Uterus (tissue), 4 donors: ENCODE measurements around the gene HLA-DQA1. TPM values are rescaled to one million over a fixed set of nuclear protein-coding genes. Genes with fewer than 3 reads are reported as not detected.

Source experiments
- DNase-seq, 2 donors: peaks; one replicate each; pipeline ENCODE4 v3.0.0-alpha.2; 2019 to 2020
- H3K27ac ChIP-seq, 2 donors: fragments of 200-600 bp; sonication (generic); 1 replicate in 1 of 2; 2 replicates in 1 of 2; pipeline ENCODE4 v1.5.1; 2016 to 2018
- H3K27me3 ChIP-seq, 2 donors: fragments of 200-600 bp; sonication (generic); one replicate each; pipeline ENCODE4 v1.5.1; 2018 to 2019; ENCODE audit warnings: control low read depth in 1 of 2
- H3K36me3 ChIP-seq, 2 donors: fragments of 200-600 bp; sonication (generic); one replicate each; pipeline ENCODE4 v1.5.1; 2019; ENCODE audit warnings: control low read depth in 1 of 2
- H3K4me1 ChIP-seq, 2 donors: fragments of 200-600 bp; sonication (generic); one replicate each; pipeline ENCODE4 v1.5.1; 2018 to 2019; ENCODE audit warnings: control low read depth in 1 of 2
- H3K4me3 ChIP-seq, 2 donors: fragments of 200-600 bp; sonication (generic); 1 replicate in 1 of 2; 2 replicates in 1 of 2; pipeline ENCODE4 v1.5.1; 2018 to 2019; ENCODE audit warnings: mild to moderate bottlenecking in 1 of 2
- H3K9me3 ChIP-seq, 2 donors: fragments of 200-600 bp; sonication (generic); one replicate each; pipeline ENCODE4 v1.5.1; 2019; ENCODE audit warnings: control low read depth in 1 of 2
- CTCF ChIP-seq, 4 experiments: fragments of 200-600 bp in 2 of 4; fragments of 450-650 bp in 2 of 4; sonication (generic) in 2 of 4; IDR thresholded peaks; one replicate each; pipeline ENCODE4 v1.5.1; 2016 to 2019; ENCODE audit warnings: antibody characterized with exemption in 4 of 4, mild to moderate bottlenecking in 2 of 4, moderate library complexity in 1 of 4
- POLR2A ChIP-seq, 2 donors: fragments of 450-650 bp; IDR thresholded peaks; one replicate each; pipeline ENCODE4 v1.6.1; 2016; ENCODE audit warnings: antibody characterized with exemption in 2 of 2, mild to moderate bottlenecking in 1 of 2, moderate library complexity in 1 of 2
- intact Hi-C: fragments of 100-400 bp; cut with DNase I; formaldehyde crosslinking; loops from one replicate; pipeline ENCODE4 v1.15.1; 2023; ENCODE audit warnings: low total_unique reads
- total RNA-seq, 4 donors: library from RNA; depleted of rRNA in 3 of 4; stranded (reverse); fragments of >200 nt in 3 of 4; gene quantifications; one replicate each; pipeline versions ENCODE4 v1.1.0 to v1.2.4, GENCODE V29; 2014 to 2023
- donor health status: DM: yes; HTN: yes; CAD: no.

The HLA-DQA1 gene
- total RNA-seq, 4 donors from 2014 or later, result 3.8 to 41.8 (median 22.7) TPM

GRCh38 chr6:32679492-32679891 lies 42.3 kb downstream of the HLA-DQA1 start:
- H3K4me1 ChIP-seq, result no peaks in the 10 kb centered on the region
- H3K4me3 ChIP-seq, result no peak overlapping the region
- H3K27ac ChIP-seq, result no peak overlapping the region
- H3K27me3 ChIP-seq, result no peaks in the 10 kb centered on the region
- intact Hi-C loops, result no loop called here
- no peaks in the 10 kb centered on the region for H3K9me3 ChIP-seq
- no peak for DNase-seq
- no peaks in the 10 kb centered on the region for H3K36me3 ChIP-seq
- no peak for TF ChIP-seq CTCF (IDR thresholded peaks at IDR 0.05)
- TF ChIP-seq POLR2A (IDR thresholded peaks at IDR 0.05), result no peak

GRCh38 chr6:32680055-32680454 lies 42.8 kb downstream of the HLA-DQA1 start:
- TF ChIP-seq POLR2A (IDR thresholded peaks at IDR 0.05) (no peak), CTCF (IDR thresholded peaks at IDR 0.05) (no peak)
- Histone ChIP-seq H3K27me3 (no peaks in the 10 kb centered on the region), H3K27ac (no peak overlapping the region), H3K36me3 (no peaks in the 10 kb centered on the region), H3K4me1 (no peaks in the 10 kb centered on the region), H3K9me3 (no peaks in the 10 kb centered on the region), H3K4me3 (no peak overlapping the region)
- intact Hi-C loops, result no loop called here
- DNase-seq, result no peak

GRCh38 chr6:32684246-32684645 lies 47.0 kb downstream of the HLA-DQA1 start:
- Histone ChIP-seq H3K9me3 (no peaks in the 10 kb centered on the region), H3K4me1 (no peaks in the 10 kb centered on the region), H3K27ac (no peak overlapping the region), H3K4me3 (no peak overlapping the region), H3K27me3 (no peaks in the 10 kb centered on the region), H3K36me3 (no peaks in the 10 kb centered on the region)
- intact Hi-C loops, result no loop called here
- TF ChIP-seq POLR2A (IDR thresholded peaks at IDR 0.05) (no peak), CTCF (IDR thresholded peaks at IDR 0.05) (no peak)
- no peak for DNase-seq

GRCh38 chr6:32685603-32686002 lies 48.4 kb downstream of the HLA-DQA1 start:
- no peaks in the 10 kb centered on the region for H3K36me3 ChIP-seq
- DNase-seq, result no peak
- H3K4me1 ChIP-seq, result no peaks in the 10 kb centered on the region
- no peaks in the 10 kb centered on the region for H3K27me3 ChIP-seq
- H3K4me3 ChIP-seq, result no peak overlapping the region
- TF ChIP-seq CTCF (IDR thresholded peaks at IDR 0.05) (no peak), POLR2A (IDR thresholded peaks at IDR 0.05) (no peak)
- no peaks in the 10 kb centered on the region for H3K9me3 ChIP-seq
- intact Hi-C loops, result no loop called here
- H3K27ac ChIP-seq, result no peak overlapping the region

GRCh38 chr6:32689531-32690501 lies 52.6 kb downstream of the HLA-DQA1 start:
- Histone ChIP-seq H3K4me3 (no peak overlapping the region), H3K4me1 (no peaks in the 10 kb centered on the region), H3K27me3 (no peaks in the 10 kb centered on the region), H3K36me3 (no peaks in the 10 kb centered on the region), H3K9me3 (no peaks in the 10 kb centered on the region), H3K27ac (no peak overlapping the region)
- TF ChIP-seq CTCF (IDR thresholded peaks at IDR 0.05) (no peak), POLR2A (IDR thresholded peaks at IDR 0.05) (no peak)
- DNase-seq, result no peak
- intact Hi-C loops, result no loop called here
